ENCODE data around the gene PHF11. TPM values are rescaled to one million over a fixed set of nuclear protein-coding genes. Genes with fewer than 3 reads are reported as not detected.

PHF11 gene
- total and polyA plus RNA-seq, 2 of the 13 experiments (the other 11 are each of a cell fraction or from before 2014, with no cell fraction given), result 15.8 to 22.0 TPM

DNA sequence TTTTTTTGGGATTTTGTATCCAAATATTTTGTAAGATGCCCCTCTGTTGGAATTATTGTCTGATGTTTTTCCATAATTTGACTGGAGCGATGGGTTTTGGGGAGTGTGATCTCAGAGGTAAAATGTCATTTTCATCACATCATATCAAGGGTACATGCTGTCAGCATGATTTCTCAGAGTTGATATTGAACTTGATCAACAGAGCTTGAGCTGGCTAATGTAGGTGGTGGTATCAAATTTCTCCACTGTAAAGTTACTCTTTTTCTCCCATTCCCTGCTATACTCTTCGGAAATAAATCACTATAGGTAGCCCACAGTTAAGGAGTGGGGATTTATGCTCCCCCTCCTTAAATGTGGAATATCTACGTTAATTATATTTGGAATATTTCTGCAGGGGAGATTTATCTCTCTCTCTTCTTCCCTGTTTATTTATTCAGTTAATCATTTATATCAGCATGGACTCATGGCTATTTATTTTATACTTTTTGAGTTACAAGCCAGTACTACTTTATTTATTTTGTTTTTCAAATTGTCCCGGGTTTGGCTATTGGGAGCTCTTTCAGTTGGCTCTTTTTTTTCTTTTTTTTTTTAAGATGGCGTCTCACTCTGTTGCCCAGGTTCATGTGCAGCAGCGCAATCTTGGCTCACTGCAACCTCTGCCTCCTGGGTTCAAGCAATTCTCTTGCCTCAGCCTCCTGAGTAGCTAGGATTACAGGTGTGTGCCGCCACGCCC is 42.9 kb upstream of the PHF11 start:
- Histone ChIP-seq H3K27ac (ENCODE audit: extremely low read length, insufficient read depth, low read length) (no peak overlapping the region), H3K79me2 (ENCODE audit: insufficient read depth, low read length) (peaks cover 24% of the 10 kb centered on the region), H2AFZ (ENCODE audit: low read length) (no peak overlapping the region), H3K27me3 (ENCODE audit: control insufficient read depth in 1 of 2, insufficient read depth in 2 of 2, low read length in 2 of 2) (no peaks in the 10 kb centered on the region), H4K20me1 (ENCODE audit: insufficient read depth, low read length) (no peaks in the 10 kb centered on the region), H3K4me2 (ENCODE audit: low read depth, low read length) (no peak overlapping the region), H3K36me3 (replicated peaks in 1 of 2; ENCODE audit: control insufficient read depth in 1 of 2, insufficient read depth in 2 of 2, low read length in 2 of 2) (0 out of 5 replicates have a peak, but pooled peaks cover 0 to 2% of the 10 kb centered on the region in 2 experiments), H3K4me3 (replicated peaks in 1 of 3; ENCODE audit: insufficient read depth in 1 of 3, low read depth in 2 of 3, low read length in 3 of 3) (no peak overlapping the region), H3K4me1 (ENCODE audit: insufficient read depth, low read length) (peaks cover 19% of the 10 kb centered on the region), H3K9me3 (ENCODE audit: low read length) (no peaks in the 10 kb centered on the region), H3K9ac (ENCODE audit: insufficient read depth, low read depth, low read length) (no peak overlapping the region)
- in situ Hi-C loops (cut with HindIII; ENCODE audit: extremely low pct_ligation_motif_present, low pct_unique_long_range_greater_than_20kb), result no loop called here
- ChIA-PET CTCF (ENCODE audit: low intra/inter-chr PET ratio, low total read pairs) (no interaction called here), POLR2A (interaction anchor here (2.3 kb wide), 1 partner anchor 9 kb away, joined by 6 read pairs; the partner anchor contains the start of genes CAB39L and SETDB2)
- BruUV-seq (replicated peaks), result no TSS peak
- intact Hi-C loops (cut with micrococcal nuclease; ENCODE audit: unreplicated experiment), result loop anchor here (5.0 kb wide), 1 partner anchor 44 kb away; the partner anchor contains the start of gene PHF11
- DNase-seq (ENCODE audit: low spot score), result no peak
- no peak for FAIRE-seq
- TF ChIP-seq ZBTB21 (CRISPR knock-in tag; IDR thresholded peaks at IDR 0.05), result no peak
- 95% methylated on average over 8 of the region's 8 CpGs for WGBS (ENCODE audit: low lambda C conversion rate)
- no peak for ATAC-seq

DNA sequence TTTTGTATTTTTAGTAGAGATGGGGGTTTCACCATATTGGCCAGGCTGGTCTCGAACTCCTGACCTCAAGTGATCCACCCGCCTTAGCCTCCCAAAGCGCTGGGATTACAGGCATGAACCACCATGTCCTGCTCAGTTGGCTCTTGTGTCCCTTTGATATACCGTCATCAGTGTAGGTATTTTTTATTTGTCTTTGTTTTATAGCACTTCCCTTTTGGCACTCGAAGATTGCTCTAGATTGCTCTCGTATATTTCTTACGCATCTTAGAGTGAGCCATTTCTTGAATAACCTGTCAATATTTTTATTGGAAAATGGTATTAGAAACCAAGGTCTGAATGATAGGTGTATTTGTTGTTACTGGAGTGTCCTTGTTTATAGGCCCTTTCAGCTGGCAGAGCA is 42.3 kb upstream of the PHF11 start:
- intact Hi-C loops (cut with micrococcal nuclease; ENCODE audit: unreplicated experiment), result loop anchor here (5.0 kb wide), 1 partner anchor 44 kb away; the partner anchor contains the start of gene PHF11
- ChIA-PET POLR2A (interaction anchor here (2.3 kb wide), 1 partner anchor 10 kb away, joined by 6 read pairs; the partner anchor contains the start of genes CAB39L and SETDB2), CTCF (ENCODE audit: low intra/inter-chr PET ratio, low total read pairs) (no interaction called here)
- Histone ChIP-seq H2AFZ (ENCODE audit: low read length) (no peak overlapping the region), H3K27ac (ENCODE audit: extremely low read length, insufficient read depth, low read length) (no peak overlapping the region), H3K9ac (ENCODE audit: insufficient read depth, low read depth, low read length) (no peak overlapping the region), H3K4me1 (ENCODE audit: insufficient read depth, low read length) (peaks cover 13% of the 10 kb centered on the region), H3K79me2 (ENCODE audit: insufficient read depth, low read length) (peaks cover 18% of the 10 kb centered on the region), H3K36me3 (replicated peaks in 1 of 2; ENCODE audit: control insufficient read depth in 1 of 2, insufficient read depth in 2 of 2, low read length in 2 of 2) (0 out of 5 replicates have a peak, but pooled peaks cover 0 to 2% of the 10 kb centered on the region in 2 experiments), H3K4me2 (ENCODE audit: low read depth, low read length) (no peak overlapping the region), H3K4me3 (replicated peaks in 1 of 3; ENCODE audit: insufficient read depth in 1 of 3, low read depth in 2 of 3, low read length in 3 of 3) (no peak overlapping the region), H4K20me1 (ENCODE audit: insufficient read depth, low read length) (no peaks in the 10 kb centered on the region), H3K27me3 (ENCODE audit: control insufficient read depth in 1 of 2, insufficient read depth in 2 of 2, low read length in 2 of 2) (no peaks in the 10 kb centered on the region), H3K9me3 (ENCODE audit: low read length) (no peaks in the 10 kb centered on the region)
- FAIRE-seq (no peak), DNase-seq (ENCODE audit: low spot score) (no peak), ATAC-seq (no peak)
- in situ Hi-C loops (cut with HindIII; ENCODE audit: extremely low pct_ligation_motif_present, low pct_unique_long_range_greater_than_20kb), result no loop called here
- no TSS peak for BruUV-seq (replicated peaks)
- TF ChIP-seq ZNF816 (CRISPR knock-in tag; IDR thresholded peaks at IDR 0.05; ENCODE audit: borderline replicate concordance), result no peak
- no peak for TF ChIP-seq ZC3H13 (CRISPR knock-in tag; IDR thresholded peaks at IDR 0.05)
- TF ChIP-seq ZNF3 (CRISPR knock-in tag; IDR thresholded peaks at IDR 0.05), result no peak
- TF ChIP-seq, protein P1, sequence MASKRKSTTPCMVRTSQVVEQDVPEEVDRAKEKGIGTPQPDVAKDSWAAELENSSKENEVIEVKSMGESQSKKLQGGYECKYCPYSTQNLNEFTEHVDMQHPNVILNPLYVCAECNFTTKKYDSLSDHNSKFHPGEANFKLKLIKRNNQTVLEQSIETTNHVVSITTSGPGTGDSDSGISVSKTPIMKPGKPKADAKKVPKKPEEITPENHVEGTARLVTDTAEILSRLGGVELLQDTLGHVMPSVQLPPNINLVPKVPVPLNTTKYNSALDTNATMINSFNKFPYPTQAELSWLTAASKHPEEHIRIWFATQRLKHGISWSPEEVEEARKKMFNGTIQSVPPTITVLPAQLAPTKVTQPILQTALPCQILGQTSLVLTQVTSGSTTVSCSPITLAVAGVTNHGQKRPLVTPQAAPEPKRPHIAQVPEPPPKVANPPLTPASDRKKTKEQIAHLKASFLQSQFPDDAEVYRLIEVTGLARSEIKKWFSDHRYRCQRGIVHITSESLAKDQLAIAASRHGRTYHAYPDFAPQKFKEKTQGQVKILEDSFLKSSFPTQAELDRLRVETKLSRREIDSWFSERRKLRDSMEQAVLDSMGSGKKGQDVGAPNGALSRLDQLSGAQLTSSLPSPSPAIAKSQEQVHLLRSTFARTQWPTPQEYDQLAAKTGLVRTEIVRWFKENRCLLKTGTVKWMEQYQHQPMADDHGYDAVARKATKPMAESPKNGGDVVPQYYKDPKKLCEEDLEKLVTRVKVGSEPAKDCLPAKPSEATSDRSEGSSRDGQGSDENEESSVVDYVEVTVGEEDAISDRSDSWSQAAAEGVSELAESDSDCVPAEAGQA (IDR thresholded peaks at IDR 0.05; ENCODE audit: low read depth), result no peak
- TF ChIP-seq, protein P1 (CRISPR knock-in tag; IDR thresholded peaks at IDR 0.05; ENCODE audit: borderline replicate concordance), result no peak
- TF ChIP-seq ZIK1 (CRISPR knock-in tag; IDR thresholded peaks at IDR 0.05; ENCODE audit: borderline replicate concordance, low read depth), result no peak
- no peak for TF ChIP-seq TCF7 (IDR thresholded peaks at IDR 0.05; ENCODE audit: low read depth)
- TF ChIP-seq ZFY (CRISPR knock-in tag; IDR thresholded peaks at IDR 0.05), result no peak
- no peak for TF ChIP-seq SCMH1 (CRISPR knock-in tag; IDR thresholded peaks at IDR 0.05; ENCODE audit: borderline replicate concordance)
- WGBS (ENCODE audit: low lambda C conversion rate), result 97% methylated on average over 7 of the region's 7 CpGs

Measured in HepG2 (cell line).